Measurements from ENCODE around the gene SLC30A1. TPM values are rescaled to one million over a fixed set of nuclear protein-coding genes. Genes with fewer than 3 reads are reported as not detected.

SLC30A1 gene
- total RNA-seq, 1 experiment from 2014 or later, result 6.7 TPM

DNA sequence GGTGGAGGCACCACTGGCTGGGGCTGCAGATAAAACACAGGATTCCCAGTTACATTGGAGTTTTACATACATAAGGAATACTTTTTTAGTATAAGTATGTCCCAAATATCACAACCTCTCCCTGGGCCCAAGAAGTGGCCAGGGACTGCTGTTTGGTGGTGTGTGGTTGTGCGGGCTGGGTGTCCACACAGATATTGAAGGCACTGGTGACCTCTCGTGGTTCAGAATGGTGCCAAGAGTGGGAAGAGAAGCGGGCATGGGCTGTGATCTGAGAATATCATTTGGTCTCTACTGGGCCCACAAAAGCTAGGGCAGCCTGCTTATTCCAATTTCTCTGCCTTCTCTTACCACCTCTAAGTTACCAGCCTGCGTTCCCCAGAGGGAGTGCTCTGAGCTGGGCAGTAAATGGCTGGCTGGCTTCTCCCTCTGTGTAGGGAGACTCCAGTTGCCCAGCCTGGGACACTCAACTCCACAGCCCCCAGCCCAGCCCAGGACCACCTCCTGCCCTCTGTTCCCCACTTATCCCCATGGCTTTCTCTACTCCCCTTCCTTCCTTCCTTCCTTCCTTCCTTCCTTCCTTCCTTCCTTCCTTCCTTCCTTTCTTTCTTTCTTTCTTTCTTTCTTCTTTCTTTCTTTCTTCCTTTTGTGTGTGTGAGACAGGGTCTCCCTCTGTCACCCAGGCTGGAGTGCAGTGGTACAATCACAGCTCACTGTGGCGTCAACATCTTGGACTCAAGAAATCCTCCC is 44.2 kb downstream of the SLC30A1 start:
- CTCF ChIA-PET, result no interaction called here
- H3F3A ChIP-seq (ENCODE audit: low read length, unreplicated experiment), result no peaks in the 10 kb centered on the region
- no peak overlapping the region for H2AFZ ChIP-seq (ENCODE audit: low read length)
- DNase-seq, result no peak
- H3K9me2 ChIP-seq (replicated peaks; ENCODE audit: low read length), result no peaks in the 10 kb centered on the region
- no peaks in the 10 kb centered on the region for H3K79me2 ChIP-seq (ENCODE audit: low read length)
- H3K9me3 ChIP-seq (ENCODE audit: low read length), result no peaks in the 10 kb centered on the region
- BruUV-seq (replicated peaks), result no TSS peak
- no peak overlapping the region for H3K4me3 ChIP-seq (ENCODE audit: low read length)
- no peak overlapping the region for H3K4me2 ChIP-seq (ENCODE audit: low read length)
- POLR2A ChIA-PET (ENCODE audit: unreplicated experiment), result no interaction called here
- TF ChIP-seq EZH2 (IDR thresholded peaks at IDR 0.05; ENCODE audit: low read length, unreplicated experiment), result no peak
- TF ChIP-seq, protein P1, sequence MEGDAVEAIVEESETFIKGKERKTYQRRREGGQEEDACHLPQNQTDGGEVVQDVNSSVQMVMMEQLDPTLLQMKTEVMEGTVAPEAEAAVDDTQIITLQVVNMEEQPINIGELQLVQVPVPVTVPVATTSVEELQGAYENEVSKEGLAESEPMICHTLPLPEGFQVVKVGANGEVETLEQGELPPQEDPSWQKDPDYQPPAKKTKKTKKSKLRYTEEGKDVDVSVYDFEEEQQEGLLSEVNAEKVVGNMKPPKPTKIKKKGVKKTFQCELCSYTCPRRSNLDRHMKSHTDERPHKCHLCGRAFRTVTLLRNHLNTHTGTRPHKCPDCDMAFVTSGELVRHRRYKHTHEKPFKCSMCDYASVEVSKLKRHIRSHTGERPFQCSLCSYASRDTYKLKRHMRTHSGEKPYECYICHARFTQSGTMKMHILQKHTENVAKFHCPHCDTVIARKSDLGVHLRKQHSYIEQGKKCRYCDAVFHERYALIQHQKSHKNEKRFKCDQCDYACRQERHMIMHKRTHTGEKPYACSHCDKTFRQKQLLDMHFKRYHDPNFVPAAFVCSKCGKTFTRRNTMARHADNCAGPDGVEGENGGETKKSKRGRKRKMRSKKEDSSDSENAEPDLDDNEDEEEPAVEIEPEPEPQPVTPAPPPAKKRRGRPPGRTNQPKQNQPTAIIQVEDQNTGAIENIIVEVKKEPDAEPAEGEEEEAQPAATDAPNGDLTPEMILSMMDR (conservative IDR thresholded peaks at IDR 0.05; ENCODE audit: low read depth, low read length), result no peak
- TF ChIP-seq EZH2phosphoT487 (IDR thresholded peaks at IDR 0.05; ENCODE audit: borderline replicate concordance, low read length), result no peak
- H3K9ac ChIP-seq (ENCODE audit: low read length), result no peak overlapping the region
- H3K27ac ChIP-seq (ENCODE audit: low read length), result no peak overlapping the region
- no peaks in the 10 kb centered on the region for H3K36me3 ChIP-seq (ENCODE audit: low read depth, low read length)
- peaks cover 12% of the 10 kb centered on the region for H3K4me1 ChIP-seq (ENCODE audit: insufficient read depth, low read length)
- intact Hi-C loops (cut with micrococcal nuclease), result no loop called here
- H4K20me1 ChIP-seq (ENCODE audit: low read length), result no peaks in the 10 kb centered on the region
- H3K27me3 ChIP-seq (ENCODE audit: low read length), result no peaks in the 10 kb centered on the region
- no peak for ATAC-seq

DNA sequence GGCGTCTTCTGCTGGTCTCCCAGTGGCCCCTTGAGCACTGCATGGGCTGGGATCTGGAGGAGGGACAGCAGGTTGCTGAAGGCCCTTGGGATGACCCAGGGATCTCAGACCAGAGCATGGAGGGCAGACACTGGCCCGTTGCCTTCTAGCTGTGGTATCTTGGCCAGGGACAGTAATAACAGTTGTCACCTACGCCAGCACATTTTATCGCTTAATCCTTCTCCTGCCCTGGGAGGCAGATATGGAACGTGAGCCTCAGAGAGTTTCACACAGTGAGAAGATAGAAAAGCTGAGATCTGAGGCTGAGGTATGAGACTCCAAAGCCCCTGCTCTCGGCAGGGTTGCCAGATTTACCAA is 46.9 kb downstream of the SLC30A1 start:
- Histone ChIP-seq H3K36me3 (ENCODE audit: low read depth, low read length) (no peaks in the 10 kb centered on the region), H3K9me2 (replicated peaks; ENCODE audit: low read length) (no peaks in the 10 kb centered on the region), H3K27ac (ENCODE audit: low read length) (no peak overlapping the region), H3K9ac (ENCODE audit: low read length) (no peak overlapping the region), H3K4me2 (ENCODE audit: low read length) (no peak overlapping the region), H3F3A (ENCODE audit: low read length, unreplicated experiment) (no peaks in the 10 kb centered on the region), H4K20me1 (ENCODE audit: low read length) (no peaks in the 10 kb centered on the region), H3K4me1 (ENCODE audit: insufficient read depth, low read length) (peaks cover 6% of the 10 kb centered on the region; the same call in 1 of the 2 replicates), H2AFZ (ENCODE audit: low read length) (no peak overlapping the region), H3K79me2 (ENCODE audit: low read length) (no peaks in the 10 kb centered on the region), H3K4me3 (ENCODE audit: low read length) (no peak overlapping the region), H3K27me3 (ENCODE audit: low read length) (no peaks in the 10 kb centered on the region), H3K9me3 (ENCODE audit: low read length) (no peaks in the 10 kb centered on the region)
- TF ChIP-seq, protein P1 (conservative IDR thresholded peaks at IDR 0.05; ENCODE audit: low read depth, low read length), result no peak
- no peak for TF ChIP-seq EZH2phosphoT487 (IDR thresholded peaks at IDR 0.05; ENCODE audit: borderline replicate concordance, low read length)
- TF ChIP-seq EZH2 (IDR thresholded peaks at IDR 0.05; ENCODE audit: low read length, unreplicated experiment), result no peak
- ChIA-PET POLR2A (ENCODE audit: unreplicated experiment) (no interaction called here), CTCF (no interaction called here)
- intact Hi-C loops (cut with micrococcal nuclease), result no loop called here
- no TSS peak for BruUV-seq (replicated peaks)
- DNase-seq, result no peak
- no peak for ATAC-seq

Measured in PC-3 (cell line).